Endothelial cell (in vitro differentiated cells): ENCODE results near the gene CERK. TPM values are rescaled to one million over a fixed set of nuclear protein-coding genes. Genes with fewer than 3 reads are reported as not detected.
"Not testable (repeated sequence)": the region's sequence is repeated elsewhere in the genome, so short reads cannot be mapped to it uniquely, and the experiment has no call there.

Experiments used
- DNase-seq: peaks from one replicate; pipeline ENCODE4 v3.0.0; 2021; ENCODE audit warnings: low spot score
- H3K27ac Mint-ChIP-seq: one replicate; pipeline ENCODE4 v1.8.0; 2021; ENCODE audit warnings: mixed read lengths, inconsistent platforms; ENCODE audit not compliant: unreplicated experiment
- H3K27me3 Mint-ChIP-seq: one replicate; pipeline ENCODE4 v1.8.0; 2021; ENCODE audit warnings: mild to moderate bottlenecking, moderate library complexity, mixed read lengths, inconsistent platforms; ENCODE audit not compliant: unreplicated experiment
- H3K36me3 Mint-ChIP-seq: one replicate; pipeline ENCODE4 v1.8.0; 2021; ENCODE audit warnings: mild to moderate bottlenecking, low read depth, mixed read lengths, inconsistent platforms; ENCODE audit not compliant: unreplicated experiment
- H3K4me1 Mint-ChIP-seq: one replicate; pipeline ENCODE4 v1.8.0; 2021; ENCODE audit warnings: mild to moderate bottlenecking, mixed read lengths, inconsistent platforms; ENCODE audit not compliant: unreplicated experiment
- H3K4me3 Mint-ChIP-seq: one replicate; pipeline ENCODE4 v1.8.0; 2021; ENCODE audit warnings: mild to moderate bottlenecking, mixed read lengths, inconsistent platforms; ENCODE audit not compliant: unreplicated experiment
- H3K9me3 Mint-ChIP-seq: one replicate; pipeline ENCODE4 v1.8.0; 2021; ENCODE audit warnings: mixed read lengths, inconsistent platforms; ENCODE audit not compliant: unreplicated experiment
- CTCF ChIP-seq: fragments of 200-600 bp; sonication (generic); IDR thresholded peaks from one replicate; pipeline ENCODE4 v1.5.0; 2021; ENCODE audit warnings: antibody characterized with exemption; ENCODE audit not compliant: unreplicated experiment
- total RNA-seq: library from RNA; stranded (reverse); fragmentation: NEBNext Ultra II Directional; extraction: Animal tissue kit (Norgen Biotek cat#: 25700); gene quantifications from one replicate; pipeline ENCODE4 v1.2.1, GENCODE V29; 2021; ENCODE audit not compliant: unreplicated experiment

Gene CERK
- total RNA-seq, 1 donor from 2014 or later: 57.7 TPM

GRCh38 chr22:46637711-46638600, 100.1 kb downstream of the CERK start:
- Mint-ChIP-seq H3K4me1 (peaks cover 14% of the 10 kb centered on the region), H3K4me3 (no peak overlapping the region), H3K9me3 (no peaks in the 10 kb centered on the region), H3K36me3 (peaks cover 8% of the 10 kb centered on the region), H3K27me3 (peaks cover 5% of the 10 kb centered on the region), H3K27ac (no peak overlapping the region)
- TF ChIP-seq CTCF: no peak
- no peak for DNase-seq

GRCh38 chr22:46636221-46637002, 101.6 kb downstream of the CERK start:
- Mint-ChIP-seq H3K36me3 (peaks cover 5% of the 10 kb centered on the region), H3K27ac (no peak overlapping the region), H3K9me3 (no peaks in the 10 kb centered on the region), H3K27me3 (peaks cover 7% of the 10 kb centered on the region), H3K4me3 (no peak overlapping the region), H3K4me1 (peaks cover 9% of the 10 kb centered on the region)
- no peak for TF ChIP-seq CTCF
- DNase-seq: no peak

GRCh38 chr22:46635756-46636155, 102.3 kb downstream of the CERK start:
- no peak overlapping the region for H3K4me3 Mint-ChIP-seq
- H3K4me1 Mint-ChIP-seq: peaks cover 4% of the 10 kb centered on the region
- no peak for TF ChIP-seq CTCF
- H3K36me3 Mint-ChIP-seq: peaks cover 5% of the 10 kb centered on the region
- no peaks in the 10 kb centered on the region for H3K9me3 Mint-ChIP-seq
- no peak overlapping the region for H3K27ac Mint-ChIP-seq
- DNase-seq: no peak
- peaks cover 5% of the 10 kb centered on the region for H3K27me3 Mint-ChIP-seq

GRCh38 chr22:46634973-46635685, 102.9 kb downstream of the CERK start:
- H3K4me1 Mint-ChIP-seq, H3K4me3 Mint-ChIP-seq, H3K36me3 Mint-ChIP-seq, H3K27me3 Mint-ChIP-seq, H3K9me3 Mint-ChIP-seq, H3K27ac Mint-ChIP-seq: not testable (repeated sequence)
- DNase-seq: peak; percentile 53

Other genes with a start within 250 kb of the CERK start
- gene CELSR1, start 200.6 kb downstream of the CERK start, total RNA-seq: 7.7 TPM
- gene GRAMD4, start 117.9 kb downstream of the CERK start, total RNA-seq: 42.7 TPM
- gene TBC1D22A, start 24.4 kb upstream of the CERK start, total RNA-seq: 25.3 TPM